Measurements from ENCODE around the gene PARP12.

The PARP12 gene

DNA sequence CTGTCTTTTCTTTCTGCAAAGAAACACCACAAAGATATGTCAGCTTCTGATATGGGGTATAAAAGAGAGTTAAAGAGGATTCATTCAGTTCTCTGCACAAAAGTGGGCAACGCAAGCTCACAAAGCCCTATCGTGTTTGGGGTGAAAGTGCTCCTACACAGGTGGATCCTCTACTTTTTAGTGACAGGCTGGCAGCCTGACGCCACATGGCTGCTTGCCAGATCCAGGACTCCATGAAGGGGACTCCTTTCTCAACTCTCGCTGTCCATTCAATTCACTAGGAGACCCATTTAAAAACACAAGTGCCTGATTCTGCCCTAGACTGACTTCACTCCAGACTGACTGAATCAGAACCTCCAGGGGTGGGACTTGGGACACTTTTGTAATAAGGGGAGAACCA is 8.0 kb downstream of the PARP12 start:
- DNase-seq (ENCODE audit: low read depth) = no peak
- no peak overlapping the region for H3K4me3 ChIP-seq (ENCODE audit: low read depth, low read length)

GRCh38 chr7:140053812-140054539 is 8.8 kb downstream of the PARP12 start:
- no peak overlapping the region for H3K4me3 ChIP-seq (ENCODE audit: low read depth, low read length)
- TF ChIP-seq, protein P1, sequence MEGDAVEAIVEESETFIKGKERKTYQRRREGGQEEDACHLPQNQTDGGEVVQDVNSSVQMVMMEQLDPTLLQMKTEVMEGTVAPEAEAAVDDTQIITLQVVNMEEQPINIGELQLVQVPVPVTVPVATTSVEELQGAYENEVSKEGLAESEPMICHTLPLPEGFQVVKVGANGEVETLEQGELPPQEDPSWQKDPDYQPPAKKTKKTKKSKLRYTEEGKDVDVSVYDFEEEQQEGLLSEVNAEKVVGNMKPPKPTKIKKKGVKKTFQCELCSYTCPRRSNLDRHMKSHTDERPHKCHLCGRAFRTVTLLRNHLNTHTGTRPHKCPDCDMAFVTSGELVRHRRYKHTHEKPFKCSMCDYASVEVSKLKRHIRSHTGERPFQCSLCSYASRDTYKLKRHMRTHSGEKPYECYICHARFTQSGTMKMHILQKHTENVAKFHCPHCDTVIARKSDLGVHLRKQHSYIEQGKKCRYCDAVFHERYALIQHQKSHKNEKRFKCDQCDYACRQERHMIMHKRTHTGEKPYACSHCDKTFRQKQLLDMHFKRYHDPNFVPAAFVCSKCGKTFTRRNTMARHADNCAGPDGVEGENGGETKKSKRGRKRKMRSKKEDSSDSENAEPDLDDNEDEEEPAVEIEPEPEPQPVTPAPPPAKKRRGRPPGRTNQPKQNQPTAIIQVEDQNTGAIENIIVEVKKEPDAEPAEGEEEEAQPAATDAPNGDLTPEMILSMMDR (IDR thresholded peaks at IDR 0.05; ENCODE audit: control insufficient read depth, extremely low read depth, insufficient read depth) = no peak
- no peak for DNase-seq (ENCODE audit: low read depth)

More for the DNA sequence above, 8.0 kb downstream of the PARP12 start:
- TF ChIP-seq, protein P1 (IDR thresholded peaks at IDR 0.05; ENCODE audit: control insufficient read depth, extremely low read depth, insufficient read depth) = no peak

GRCh38 chr7:140051820-140052219 is 10.9 kb downstream of the PARP12 start:
- H3K4me3 ChIP-seq (ENCODE audit: low read depth, low read length) = no peak overlapping the region
- DNase-seq (ENCODE audit: low read depth) = no peak
- TF ChIP-seq, protein P1 (IDR thresholded peaks at IDR 0.05; ENCODE audit: control insufficient read depth, extremely low read depth, insufficient read depth) = no peak

DNA sequence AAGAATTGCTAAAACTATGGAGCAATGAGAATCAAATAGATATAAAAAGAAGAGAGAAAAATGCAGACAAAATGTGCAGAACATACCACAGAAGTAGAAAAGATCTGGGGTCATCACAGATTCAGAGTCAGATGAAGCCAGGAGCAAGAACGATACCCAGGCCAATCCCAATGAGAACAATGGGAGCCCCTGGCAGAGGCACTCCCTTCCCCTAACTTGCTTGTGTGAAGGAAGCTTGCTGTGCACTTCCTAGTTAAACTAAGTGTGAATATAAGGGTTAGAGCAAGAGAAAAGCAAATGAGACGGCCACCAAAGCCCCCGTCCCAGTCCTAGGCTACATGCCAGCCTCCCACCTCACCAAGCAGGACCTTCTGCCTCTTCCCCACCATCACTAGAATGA is 12.7 kb downstream of the PARP12 start:
- no peak overlapping the region for H3K4me3 ChIP-seq (ENCODE audit: low read depth, low read length)
- TF ChIP-seq, protein P1 (IDR thresholded peaks at IDR 0.05; ENCODE audit: control insufficient read depth, extremely low read depth, insufficient read depth) = no peak
- no peak for DNase-seq (ENCODE audit: low read depth)

DNA sequence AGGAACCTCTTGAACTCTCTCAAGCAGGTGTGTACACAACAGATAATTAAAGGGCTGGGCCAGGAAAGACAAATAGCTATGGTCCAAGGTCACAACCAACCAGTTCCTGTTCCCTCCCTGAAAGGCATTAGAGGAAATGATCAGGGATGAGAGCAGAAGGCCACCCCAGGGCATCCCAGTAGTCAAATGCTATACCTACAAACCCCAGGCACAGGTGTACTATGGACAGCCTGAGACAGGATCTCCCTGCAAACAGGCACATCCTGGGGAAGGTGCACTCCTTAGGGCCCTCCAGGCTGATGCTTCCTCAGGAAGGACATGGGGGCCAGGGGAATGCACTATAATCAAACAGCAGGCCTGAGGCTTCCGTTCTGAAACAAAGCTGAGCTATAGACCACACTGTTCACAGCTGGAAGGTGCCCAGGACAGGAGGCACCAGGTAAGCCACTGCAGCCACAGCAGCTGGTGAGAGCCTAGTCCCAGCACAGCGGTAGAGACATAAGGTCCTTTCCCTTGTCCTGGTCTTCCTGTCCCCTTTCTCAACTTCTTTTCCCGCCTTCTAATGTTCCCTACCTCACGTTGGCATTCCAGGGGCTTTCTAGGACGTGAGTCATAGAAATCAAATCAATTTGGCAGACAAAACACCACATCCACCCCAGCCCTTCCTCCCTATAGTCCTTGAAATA is 13.3 kb downstream of the PARP12 start:
- peak; percentile 74 for DNase-seq (ENCODE audit: low read depth)
- H3K4me3 ChIP-seq (ENCODE audit: low read depth, low read length) = no peak overlapping the region
- TF ChIP-seq, protein P1 (IDR thresholded peaks at IDR 0.05; ENCODE audit: control insufficient read depth, extremely low read depth, insufficient read depth) = no peak

DNA sequence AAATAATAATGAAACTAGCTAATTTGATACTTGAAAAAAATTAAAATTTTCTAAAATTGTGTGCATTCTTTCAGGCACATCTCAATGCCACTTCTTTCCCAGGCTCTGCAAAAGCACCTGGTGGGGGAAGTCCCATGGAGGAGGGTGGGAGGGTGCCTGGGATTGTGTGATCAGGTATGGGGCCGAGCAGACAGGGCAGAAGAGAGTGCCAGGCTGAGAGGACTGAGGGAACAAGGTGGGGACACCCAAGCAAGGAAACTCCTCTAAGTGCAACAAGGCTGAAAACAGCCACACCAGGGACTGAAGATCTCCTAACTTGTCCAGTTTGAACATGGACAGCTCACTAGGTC is 13.8 kb downstream of the PARP12 start:
- TF ChIP-seq, protein P1 (IDR thresholded peaks at IDR 0.05; ENCODE audit: control insufficient read depth, extremely low read depth, insufficient read depth) = no peak
- no peak for DNase-seq (ENCODE audit: low read depth)
- no peak overlapping the region for H3K4me3 ChIP-seq (ENCODE audit: low read depth, low read length)
